Pancreas (tissue), 10 donors: Measurements from ENCODE around the gene TNFRSF12A. TPM values are rescaled to one million over a fixed set of nuclear protein-coding genes. Genes with fewer than 3 reads are reported as not detected.

Experiments
- ATAC-seq, 4 donors: fragments of 200-7000 bp; cut with Tn5 transposase; one replicate each; pipeline versions ENCODE4 v1.8.0 to v1.9.1; 2020; ENCODE audit warnings: mild to moderate bottlenecking in 4 of 4, moderate library complexity in 4 of 4
- DNase-seq, 6 donors: peaks; one replicate each; pipeline ENCODE4 v3.0.0-alpha.2; 2020
- FAIRE-seq: peaks from 2 replicates; lab custom pipeline; 2012; peaks lifted over from hg19 to GRCh38; lab: Jason Lieb, UNC
- H3K27ac ChIP-seq, 4 donors: fragments of 200-600 bp; sonication (generic); 1 replicate in 3 of 4; 2 replicates in 1 of 4; pipeline versions ENCODE4 v1.5.0 to v1.8.0; 2020
- H3K27me3 ChIP-seq, 4 donors: fragments of 200-600 bp; one replicate each; pipeline ENCODE4 v1.8.0; 2021
- H3K36me3 ChIP-seq, 3 donors: fragments of 200-600 bp; sonication (generic) in 1 of 3; one replicate each; pipeline versions ENCODE4 v1.5.0 to v1.8.0; 2020 to 2021
- H3K4me1 ChIP-seq, 3 donors: fragments of 200-600 bp; one replicate each; pipeline ENCODE4 v1.8.0; 2021
- H3K4me3 ChIP-seq, 4 donors: fragments of 200-600 bp; sonication (generic) in 2 of 4; one replicate each; pipeline versions ENCODE4 v1.5.0 to v1.8.0; 2020 to 2021
- H3K9me3 ChIP-seq, 4 donors: fragments of 200-600 bp; one replicate each; pipeline ENCODE4 v1.8.0; 2021
- WGBS, 2 donors: extraction: QIAGEN DNeasy Blood & Tissue Kit; methylation state at CpG; one replicate each; pipeline ENCODE4 v1.1.7; 2013; 5-methylcytosine and 5-hydroxymethylcytosine counted together
- intact Hi-C, 3 donors: fragments of 100-400 bp; cut with DNase I; formaldehyde crosslinking; loops; one replicate each; pipeline versions ENCODE4 v1.11.1 to v1.14.2; 2022
- polyA plus RNA-seq, 2 donors: library from polyadenylated mRNA; stranded (reverse); fragments of 200-250 nt; gene quantifications; one replicate each; pipeline ENCODE4 v1.2.3, GENCODE V29; 2013
- total RNA-seq, 6 donors: library from RNA; stranded (reverse); fragmentation: NEBNext Ultra II Directional in 4 of 6; extraction: Animal tissue kit (Norgen Biotek cat#: 25700) in 4 of 6; gene quantifications; one replicate each; pipeline versions ENCODE4 v1.2.1 to v1.2.4, GENCODE V29; 2021 to 2023
- TF ChIP-seq, protein P1 (sequence below), 4 donors: fragments of 200-600 bp; sonication (generic) in 3 of 4; IDR thresholded peaks; one replicate each; pipeline versions ENCODE4 v1.5.0 to v1.8.0; 2021; ENCODE audit warnings: antibody characterized with exemption in 4 of 4
- donor health status: healthy with polysubstance abuse.
- donor health status: DM: no; HTN: no; CAD: no; lungs with moderate emphysema.
- donor health status: DM: no; HTN: no; CAD: no.
- donor health status: control.
- donor health status: control.
- donor health status: Bipolar disorder and iron deficiency.
- donor health status: DM: yes; HTN: yes; CAD: no.
- donor health status: DM: no; HTN: no; CAD: no.
- donor health status: DM: no; HTN: no; CAD: no.
- donor health status: DM: yes; HTN: yes; CAD: no.

Gene TNFRSF12A
- total and polyA plus RNA-seq, 8 donors, result 26.8 to 185 (median 77.4) TPM

DNA sequence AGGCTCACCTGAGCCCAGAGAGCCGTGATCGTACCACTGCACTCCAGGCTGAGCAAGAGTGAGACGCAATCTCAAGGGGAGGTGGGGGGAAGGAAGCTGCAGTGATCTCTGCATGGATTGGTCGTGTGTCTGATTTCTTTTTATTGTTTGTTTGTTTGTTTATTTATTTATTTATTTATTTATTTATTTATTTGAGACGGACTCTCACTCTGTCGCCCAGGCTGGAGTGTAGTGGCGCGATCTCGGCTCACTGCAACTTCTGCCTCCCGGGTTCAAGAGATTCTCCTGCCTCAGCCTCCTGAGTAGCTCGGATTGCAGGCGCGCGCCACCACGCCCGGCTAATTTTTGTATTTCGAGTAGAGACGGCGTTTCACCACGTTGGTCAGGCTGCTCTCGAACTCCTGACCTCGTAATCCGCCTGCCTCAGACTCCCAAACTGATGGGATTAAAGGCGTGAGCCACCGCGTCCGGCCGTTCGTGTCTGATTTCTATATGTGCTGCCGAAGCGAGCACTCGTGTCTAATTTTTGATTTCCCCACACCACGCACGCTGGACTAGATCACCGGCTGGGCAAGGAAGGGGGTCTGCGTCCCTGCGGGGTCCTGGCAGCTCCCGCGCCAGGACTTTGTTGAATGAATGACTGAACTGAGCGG, 448 bp upstream of the TNFRSF12A start:
- Histone ChIP-seq H3K27me3 (no peaks in the 10 kb centered on the region), H3K27ac (peak overlapping the region; percentile 97 to 100 (median 98)), H3K9me3 (no peaks in the 10 kb centered on the region), H3K4me1 (peaks cover 15 to 32% (median 25%) of the 10 kb centered on the region in 3 donors), H3K4me3 (peak overlapping the region in 3 of 4 donors; percentile 64 to 93 (median 87)), H3K36me3 (peaks cover 0 to 3% (median 0%) of the 10 kb centered on the region in 3 donors)
- 24 to 32% methylated on average over 37 to 40 of the region's 40 CpGs for WGBS, 2 donors
- TF ChIP-seq, protein P1, sequence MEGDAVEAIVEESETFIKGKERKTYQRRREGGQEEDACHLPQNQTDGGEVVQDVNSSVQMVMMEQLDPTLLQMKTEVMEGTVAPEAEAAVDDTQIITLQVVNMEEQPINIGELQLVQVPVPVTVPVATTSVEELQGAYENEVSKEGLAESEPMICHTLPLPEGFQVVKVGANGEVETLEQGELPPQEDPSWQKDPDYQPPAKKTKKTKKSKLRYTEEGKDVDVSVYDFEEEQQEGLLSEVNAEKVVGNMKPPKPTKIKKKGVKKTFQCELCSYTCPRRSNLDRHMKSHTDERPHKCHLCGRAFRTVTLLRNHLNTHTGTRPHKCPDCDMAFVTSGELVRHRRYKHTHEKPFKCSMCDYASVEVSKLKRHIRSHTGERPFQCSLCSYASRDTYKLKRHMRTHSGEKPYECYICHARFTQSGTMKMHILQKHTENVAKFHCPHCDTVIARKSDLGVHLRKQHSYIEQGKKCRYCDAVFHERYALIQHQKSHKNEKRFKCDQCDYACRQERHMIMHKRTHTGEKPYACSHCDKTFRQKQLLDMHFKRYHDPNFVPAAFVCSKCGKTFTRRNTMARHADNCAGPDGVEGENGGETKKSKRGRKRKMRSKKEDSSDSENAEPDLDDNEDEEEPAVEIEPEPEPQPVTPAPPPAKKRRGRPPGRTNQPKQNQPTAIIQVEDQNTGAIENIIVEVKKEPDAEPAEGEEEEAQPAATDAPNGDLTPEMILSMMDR (IDR thresholded peaks at IDR 0.05), result no peak
- intact Hi-C loops, result no loop called here
- DNase-seq (no peak), ATAC-seq (no peak), FAIRE-seq (no peak)

DNA sequence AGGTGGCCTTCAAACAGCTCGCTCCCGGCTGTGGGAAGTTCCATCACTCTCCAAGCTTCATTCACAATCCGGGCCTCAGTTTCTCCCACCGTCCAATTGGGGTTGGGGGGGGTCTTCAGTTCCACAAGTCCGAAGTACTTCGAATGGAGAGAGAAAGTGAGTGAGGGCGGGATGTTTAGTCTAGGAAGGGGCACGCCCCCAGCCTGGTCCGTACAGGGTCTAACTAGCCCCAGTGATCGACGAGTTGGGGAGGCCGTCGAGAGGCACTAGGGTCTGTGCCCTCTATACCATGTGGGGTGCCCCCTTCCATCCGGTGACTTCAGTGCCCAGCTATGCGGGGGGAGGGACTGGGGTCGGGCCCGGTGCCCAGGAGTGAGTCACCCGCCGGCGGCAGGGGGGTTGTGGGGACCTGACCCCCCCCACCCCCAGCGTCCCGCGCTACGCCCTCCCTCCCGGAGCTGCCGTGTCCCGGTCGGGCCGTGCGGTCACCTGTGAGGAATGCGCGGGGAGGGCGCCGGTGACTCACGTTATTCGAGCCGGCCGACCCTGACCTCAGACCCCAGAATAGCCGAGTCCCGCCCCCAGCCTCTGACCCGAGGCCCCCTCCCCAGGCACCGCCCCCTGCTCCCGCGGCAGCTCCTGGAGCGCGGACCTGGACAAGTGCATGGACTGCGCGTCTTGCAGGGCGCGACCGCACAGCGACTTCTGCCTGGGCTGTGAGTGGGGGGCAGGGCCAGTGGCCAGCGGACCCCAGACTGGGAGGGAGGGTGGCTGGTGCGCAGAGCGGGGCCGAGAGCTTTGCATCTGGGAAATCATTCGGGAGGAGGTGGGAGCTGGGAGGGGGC, 658 bp downstream of the TNFRSF12A start:
- TF ChIP-seq, protein P1 (IDR thresholded peaks at IDR 0.05), result no peak
- FAIRE-seq, result no peak
- Histone ChIP-seq H3K9me3 (no peaks in the 10 kb centered on the region), H3K27me3 (no peaks in the 10 kb centered on the region), H3K4me1 (peaks cover 15 to 32% (median 25%) of the 10 kb centered on the region in 3 donors), H3K4me3 (peak overlapping the region; percentile 63 to 93 (median 76)), H3K27ac (peak overlapping the region; percentile 97 to 100 (median 98)), H3K36me3 (peaks cover 0 to 3% (median 0%) of the 10 kb centered on the region in 3 donors)
- peak; percentile 53 to 62 (median 61) for ATAC-seq
- peak; percentile 90 to 99 (median 96) for DNase-seq
- 1% methylated on average over 56 to 57 of the region's 57 CpGs for WGBS, 2 donors
- intact Hi-C loops, result no loop called here

- peak; percentile 83 to 92 (median 84) for DNase-seq
- 12 to 17% methylated on average over 20 to 25 of the region's 25 CpGs for WGBS, 2 donors
- peak; percentile 30 to 59 (median 44) for ATAC-seq
- H3K4me3 ChIP-seq, result peak overlapping the region; percentile 63 to 93 (median 76)
- peak overlapping the region; percentile 97 to 100 (median 98) for H3K27ac ChIP-seq
- no peak for FAIRE-seq
- intact Hi-C loops, result no loop called here
- peaks cover 0 to 4% (median 3%) of the 10 kb centered on the region in 3 donors for H3K36me3 ChIP-seq
- no peaks in the 10 kb centered on the region for H3K9me3 ChIP-seq
- peaks cover 15 to 32% (median 25%) of the 10 kb centered on the region in 3 donors for H3K4me1 ChIP-seq
- no peaks in the 10 kb centered on the region for H3K27me3 ChIP-seq
- TF ChIP-seq, protein P1 (IDR thresholded peaks at IDR 0.05), result peak in 3 of 4 donors; percentile 1 to 19 (median 15)
Measured at GRCh38 chr16:3021449-3022207, 1.5 kb downstream of the TNFRSF12A start.

GRCh38 chr16:3022208-3022683, 2.1 kb downstream of the TNFRSF12A start:
- TF ChIP-seq, protein P1 (IDR thresholded peaks at IDR 0.05), result no peak
- Histone ChIP-seq H3K36me3 (peaks cover 0 to 5% (median 3%) of the 10 kb centered on the region in 3 donors), H3K4me3 (peak overlapping the region in 3 of 4 donors; percentile 64 to 93 (median 87)), H3K27me3 (no peaks in the 10 kb centered on the region), H3K27ac (peak overlapping the region; percentile 97 to 100 (median 98)), H3K4me1 (peaks cover 15 to 32% (median 25%) of the 10 kb centered on the region in 3 donors), H3K9me3 (no peaks in the 10 kb centered on the region)
- 15 to 19% methylated on average over 8 of the region's 8 CpGs for WGBS, 2 donors
- intact Hi-C loops, result no loop called here
- FAIRE-seq, result peak; percentile 17
- peak; percentile 86 to 93 (median 91) for DNase-seq
- ATAC-seq, result peak; percentile 36 to 62 (median 44)
